Muscle layer of duodenum (tissue), 2 donors: ENCODE data around the gene PCDHB16.
"Not testable (repeated sequence)": the region's sequence is repeated elsewhere in the genome, so short reads cannot be mapped to it uniquely, and the experiment has no call there.

Source experiments
- H3K27ac ChIP-seq: one replicate; pipeline ENCODE4 v1.7.0; 2013; ENCODE audit warnings: mild to moderate bottlenecking, low read length
- H3K27me3 ChIP-seq: one replicate; pipeline ENCODE4 v1.7.0; 2013; ENCODE audit warnings: low read depth, mild to moderate bottlenecking, control low read depth, low read length
- H3K36me3 ChIP-seq, 2 donors: one replicate each; pipeline ENCODE4 v1.7.0; 2013; ENCODE audit warnings: low read length in 2 of 2, control low read depth in 1 of 2, mild to moderate bottlenecking in 1 of 2; ENCODE audit not compliant: insufficient read depth in 2 of 2, control insufficient read depth in 1 of 2
- H3K4me1 ChIP-seq, 2 donors: one replicate each; pipeline ENCODE4 v1.7.0; 2013; ENCODE audit warnings: low read length in 2 of 2, mild to moderate bottlenecking in 2 of 2, control low read depth in 1 of 2, moderate library complexity in 1 of 2; ENCODE audit not compliant: insufficient read depth in 2 of 2, control insufficient read depth in 1 of 2
- H3K4me3 ChIP-seq, 2 donors: one replicate each; pipeline ENCODE4 v1.7.0; 2013; ENCODE audit warnings: low read length in 2 of 2, low read depth in 1 of 2, mild to moderate bottlenecking in 1 of 2
- H3K9me3 ChIP-seq, 2 donors: one replicate each; pipeline ENCODE4 v1.7.0; 2013; ENCODE audit warnings: low read length in 2 of 2, control low read depth in 1 of 2, mild to moderate bottlenecking in 1 of 2; ENCODE audit not compliant: control insufficient read depth in 1 of 2
- donor health status: healthy.

PCDHB16 gene

GRCh38 chr5:141182248-141182647 lies at the start of gene PCDHB16:
TSS of gene PCDHB16 (plus strand) at chr5:141182387. CDS start at chr5:141182560, 173 bp downstream.
- Histone ChIP-seq H3K36me3 (no peaks in the 10 kb centered on the region), H3K27ac (no peak within 1 kb of the TSS), H3K4me1 (no peaks in the 10 kb centered on the region), H3K27me3 (no peaks in the 10 kb centered on the region), H3K9me3 (peaks cover 31 to 56% of the 10 kb centered on the region in 2 donors), H3K4me3 (peak within 1 kb of the TSS; percentile 49 to 64)

GRCh38 chr5:141135030-141135717 lies 47.0 kb upstream of the PCDHB16 start, which contains the start of gene PCDHB5:
TSS of gene PCDHB5 (plus strand) at chr5:141135206. CDS start at chr5:141135435, 229 bp downstream.
- Histone ChIP-seq H3K27ac (no peak within 1 kb of the TSS), H3K4me1 (no peaks in the 10 kb centered on the region), H3K9me3 (peaks cover 24 to 62% of the 10 kb centered on the region in 2 donors), H3K4me3 (peak within 1 kb of the TSS; percentile 42 to 69), H3K27me3 (no peaks in the 10 kb centered on the region), H3K36me3 (no peaks in the 10 kb centered on the region)

- H3K4me3 ChIP-seq = peak overlapping the region; percentile 42 to 69
- H3K27me3 ChIP-seq = no peaks in the 10 kb centered on the region
- H3K9me3 ChIP-seq = peaks cover 24 to 61% of the 10 kb centered on the region in 2 donors
- H3K27ac ChIP-seq = no peak overlapping the region
- no peaks in the 10 kb centered on the region for H3K36me3 ChIP-seq
- no peaks in the 10 kb centered on the region for H3K4me1 ChIP-seq
Observed at GRCh38 chr5:141135718-141136266, 46.4 kb upstream of the PCDHB16 start.

- H3K4me3 ChIP-seq = peak overlapping the region in 1 of 2 donors; percentile 69
- H3K9me3 ChIP-seq = peaks cover 22 to 61% of the 10 kb centered on the region in 2 donors
Observed at GRCh38 chr5:141137346-141137745, 44.8 kb upstream of the PCDHB16 start.

GRCh38 chr5:141149812-141150211 lies 32.4 kb upstream of the PCDHB16 start, which contains the start of gene PCDHB6:
TSS of gene PCDHB6 (plus strand) at chr5:141150057. CDS start at chr5:141150258, 201 bp downstream.
- Histone ChIP-seq H3K27ac (no peak within 1 kb of the TSS), H3K9me3 (peaks cover 16 to 61% of the 10 kb centered on the region in 2 donors), H3K27me3 (no peaks in the 10 kb centered on the region), H3K4me1 (no peaks in the 10 kb centered on the region), H3K36me3 (no peaks in the 10 kb centered on the region), H3K4me3 (peak within 1 kb of the TSS; percentile 41 to 50)

More at GRCh38 chr5:141137346-141137745, 44.8 kb upstream of the PCDHB16 start:
- not testable (repeated sequence) for H3K36me3 ChIP-seq, H3K27me3 ChIP-seq, H3K4me1 ChIP-seq, H3K27ac ChIP-seq

GRCh38 chr5:141150224-141150992 lies 31.8 kb upstream of the PCDHB16 start:
- no peak overlapping the region for H3K27ac ChIP-seq
- H3K27me3 ChIP-seq = no peaks in the 10 kb centered on the region
- H3K4me3 ChIP-seq = peak overlapping the region; percentile 41 to 50
- no peaks in the 10 kb centered on the region for H3K36me3 ChIP-seq
- H3K9me3 ChIP-seq = peaks cover 16 to 66% of the 10 kb centered on the region in 2 donors
- H3K4me1 ChIP-seq = no peaks in the 10 kb centered on the region

- no peak overlapping the region for H3K27ac ChIP-seq
- peaks cover 16 to 70% of the 10 kb centered on the region in 2 donors for H3K9me3 ChIP-seq
- H3K4me3 ChIP-seq = peak overlapping the region; percentile 8 to 50
Observed at GRCh38 chr5:141150993-141151325, 31.2 kb upstream of the PCDHB16 start.

GRCh38 chr5:141151632-141152031 lies 30.6 kb upstream of the PCDHB16 start:
- not testable (repeated sequence) for H3K36me3 ChIP-seq, H3K27me3 ChIP-seq, H3K27ac ChIP-seq, H3K4me1 ChIP-seq
- Histone ChIP-seq H3K4me3 (peak overlapping the region in 1 of 2 donors; percentile 36), H3K9me3 (peaks cover 20 to 71% of the 10 kb centered on the region in 2 donors)

More at GRCh38 chr5:141150993-141151325, 31.2 kb upstream of the PCDHB16 start:
- H3K27me3 ChIP-seq = no peaks in the 10 kb centered on the region
- no peaks in the 10 kb centered on the region for H3K4me1 ChIP-seq
- H3K36me3 ChIP-seq = no peaks in the 10 kb centered on the region

GRCh38 chr5:141152096-141152495 lies 30.1 kb upstream of the PCDHB16 start:
- H3K27ac ChIP-seq, H3K27me3 ChIP-seq, H3K4me1 ChIP-seq, H3K36me3 ChIP-seq: not testable (repeated sequence)
- Histone ChIP-seq H3K4me3 (peak overlapping the region in 1 of 2 donors; percentile 36), H3K9me3 (peaks cover 23 to 75% of the 10 kb centered on the region in 2 donors)

GRCh38 chr5:141155540-141156374 lies 26.4 kb upstream of the PCDHB16 start:
- Histone ChIP-seq H3K36me3 (no peaks in the 10 kb centered on the region), H3K4me1 (no peaks in the 10 kb centered on the region), H3K4me3 (peak overlapping the region in 1 of 2 donors; percentile 41), H3K27me3 (no peaks in the 10 kb centered on the region), H3K27ac (no peak overlapping the region), H3K9me3 (peaks cover 23 to 67% of the 10 kb centered on the region in 2 donors)
